PC-3 (cell line): ENCODE data around the gene VWC2L.

Experiments used
- CTCF ChIP-seq: fragments of 300-600 bp; sonication (generic); conservative IDR thresholded peaks from 2 replicates; pipeline ENCODE4 v1.5.1; 2017; ENCODE audit warnings: antibody characterized with exemption, low read depth, mild to moderate bottlenecking, low read length
- EZH2 ChIP-seq: fragments of 300-600 bp; sonication (generic); IDR thresholded peaks from one replicate; pipeline ENCODE4 v1.6.1; 2017; ENCODE audit warnings: antibody characterized with exemption, mild to moderate bottlenecking, low read length; ENCODE audit not compliant: unreplicated experiment
- EZH2phosphoT487 ChIP-seq: fragments of 300-600 bp; sonication (generic); IDR thresholded peaks from 2 replicates; pipeline ENCODE4 v1.6.1; 2018; ENCODE audit warnings: mild to moderate bottlenecking, antibody characterized with exemption, low read length, borderline replicate concordance

- TF ChIP-seq CTCF (no peak), EZH2 (no peak), EZH2phosphoT487 (no peak)
Observed at GRCh38 chr2:214607051-214607450, 196.2 kb downstream of the VWC2L start.
